Gastrocnemius medialis (tissue), 4 donors: ENCODE results near the gene SMTNL2.

Source experiments
- POLR2A ChIP-seq, 2 donors: fragments of 450-650 bp; IDR thresholded peaks; one replicate each; pipeline ENCODE4 v1.6.1; 2017; ENCODE audit warnings: antibody characterized with exemption in 2 of 2, mild to moderate bottlenecking in 2 of 2, moderate library complexity in 2 of 2
- TF ChIP-seq, protein P1 (sequence below), 5 experiments: fragments of 450-650 bp in 3 of 5; fragments of 200-600 bp in 2 of 5; sonication (generic) in 2 of 5; IDR thresholded peaks in 4 of 5; conservative IDR thresholded peaks in 1 of 5; 1 replicate in 4 of 5; 2 replicates in 1 of 5; pipeline ENCODE4 v1.5.1; 2016 to 2019; ENCODE audit warnings: antibody characterized with exemption in 5 of 5, mild to moderate bottlenecking in 3 of 5, moderate library complexity in 3 of 5

DNA sequence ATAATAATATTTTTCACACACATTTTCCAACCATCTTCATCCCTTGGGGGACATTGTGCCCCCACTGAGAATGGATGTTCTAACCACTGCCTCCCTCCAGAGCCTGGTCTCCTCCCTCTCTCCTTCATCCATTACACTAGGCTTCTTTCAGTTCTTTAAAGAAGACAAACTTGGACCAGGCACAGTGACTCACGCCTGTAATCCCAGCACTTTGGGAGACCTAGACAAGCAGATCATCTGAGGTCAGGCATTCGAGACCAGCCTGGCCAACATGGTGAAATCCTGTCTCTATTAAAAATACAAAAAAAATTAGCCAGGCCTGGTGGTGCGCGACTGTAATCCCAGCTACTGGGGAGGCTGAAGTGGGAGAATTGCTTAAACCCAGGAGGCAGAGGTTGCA lies 50.6 kb downstream of the SMTNL2 start:
- TF ChIP-seq, protein P1, sequence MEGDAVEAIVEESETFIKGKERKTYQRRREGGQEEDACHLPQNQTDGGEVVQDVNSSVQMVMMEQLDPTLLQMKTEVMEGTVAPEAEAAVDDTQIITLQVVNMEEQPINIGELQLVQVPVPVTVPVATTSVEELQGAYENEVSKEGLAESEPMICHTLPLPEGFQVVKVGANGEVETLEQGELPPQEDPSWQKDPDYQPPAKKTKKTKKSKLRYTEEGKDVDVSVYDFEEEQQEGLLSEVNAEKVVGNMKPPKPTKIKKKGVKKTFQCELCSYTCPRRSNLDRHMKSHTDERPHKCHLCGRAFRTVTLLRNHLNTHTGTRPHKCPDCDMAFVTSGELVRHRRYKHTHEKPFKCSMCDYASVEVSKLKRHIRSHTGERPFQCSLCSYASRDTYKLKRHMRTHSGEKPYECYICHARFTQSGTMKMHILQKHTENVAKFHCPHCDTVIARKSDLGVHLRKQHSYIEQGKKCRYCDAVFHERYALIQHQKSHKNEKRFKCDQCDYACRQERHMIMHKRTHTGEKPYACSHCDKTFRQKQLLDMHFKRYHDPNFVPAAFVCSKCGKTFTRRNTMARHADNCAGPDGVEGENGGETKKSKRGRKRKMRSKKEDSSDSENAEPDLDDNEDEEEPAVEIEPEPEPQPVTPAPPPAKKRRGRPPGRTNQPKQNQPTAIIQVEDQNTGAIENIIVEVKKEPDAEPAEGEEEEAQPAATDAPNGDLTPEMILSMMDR (IDR thresholded peaks at IDR 0.05 in 4 of 5, conservative IDR thresholded peaks at IDR 0.05 in 1 of 5), result no peak
- TF ChIP-seq POLR2A (IDR thresholded peaks at IDR 0.05), result no peak
